ENCODE measurements around the gene STK32C. TPM values are rescaled to one million over a fixed set of nuclear protein-coding genes. Genes with fewer than 3 reads are reported as not detected.

STK32C gene
- total and polyA plus RNA-seq, 10 of the 15 experiments (the other 5 are each of a cell fraction or from before 2014, with no cell fraction given) = 1.5 to 18.1 (median 6.4) TPM

DNA sequence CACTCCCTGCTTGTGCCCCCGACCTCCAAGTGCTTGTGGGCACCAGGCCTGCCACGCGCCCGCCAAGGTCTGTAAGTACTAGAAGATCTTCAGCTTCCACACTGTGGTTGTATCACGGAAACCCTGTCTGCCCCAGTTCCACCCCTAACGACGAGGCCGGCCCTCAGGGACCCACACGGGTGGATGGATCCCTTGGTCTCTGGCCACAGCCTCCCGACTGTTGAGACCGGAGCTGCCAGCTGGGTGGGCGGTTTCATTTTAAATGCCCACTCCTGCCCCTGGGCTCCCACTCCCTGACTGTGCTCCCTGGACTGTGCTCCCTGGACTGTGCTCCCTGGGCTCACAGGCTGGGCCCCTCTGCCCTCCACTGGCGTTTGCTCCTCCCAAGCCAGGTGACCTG is 70.9 kb downstream of the STK32C start:
- no peak overlapping the region for H3K27ac ChIP-seq (ENCODE audit: control insufficient read depth, insufficient read depth)
- no peaks in the 10 kb centered on the region for H3K27me3 ChIP-seq (replicated peaks in 1 of 2; ENCODE audit: control insufficient read depth in 2 of 2, insufficient read depth in 2 of 2, low read length in 1 of 2)
- no peaks in the 10 kb centered on the region for H3K79me2 ChIP-seq (ENCODE audit: control insufficient read depth, insufficient read depth, low read length)
- ChIA-PET POLR2A (no interaction called here), CTCF (no interaction called here), SMC1A (ENCODE audit: uncharacterized antibody, unreplicated experiment) (no interaction called here), RAD21 (ENCODE audit: unreplicated experiment) (no interaction called here)
- intact Hi-C loops (cut with micrococcal nuclease; ENCODE audit: unreplicated experiment) (no loop called here), in situ Hi-C loops (cut with MboI) (no loop called here)
- FAIRE-seq (no peak), DNase-seq (ENCODE audit: low read depth, low spot score) (no peak), ATAC-seq (no peak)
- no peaks in the 10 kb centered on the region for H4K20me1 ChIP-seq (ENCODE audit: control insufficient read depth, insufficient read depth)
- H2AFZ ChIP-seq (ENCODE audit: control insufficient read depth, low read depth, low read length) = no peak overlapping the region
- H3K4me3 ChIP-seq = no peak overlapping the region
- H3K9ac ChIP-seq (ENCODE audit: control insufficient read depth, insufficient read depth, low read length) = no peak overlapping the region
- H3K4me1 ChIP-seq (ENCODE audit: control insufficient read depth, insufficient read depth, low read length) = no peaks in the 10 kb centered on the region
- H3K9me3 ChIP-seq (replicated peaks; ENCODE audit: control insufficient read depth, insufficient read depth, low read length) = no peaks in the 10 kb centered on the region
- H3K4me2 ChIP-seq (ENCODE audit: control insufficient read depth, insufficient read depth) = no peak overlapping the region
- BruUV-seq (replicated peaks) = no TSS peak
- TF ChIP-seq, protein P1, sequence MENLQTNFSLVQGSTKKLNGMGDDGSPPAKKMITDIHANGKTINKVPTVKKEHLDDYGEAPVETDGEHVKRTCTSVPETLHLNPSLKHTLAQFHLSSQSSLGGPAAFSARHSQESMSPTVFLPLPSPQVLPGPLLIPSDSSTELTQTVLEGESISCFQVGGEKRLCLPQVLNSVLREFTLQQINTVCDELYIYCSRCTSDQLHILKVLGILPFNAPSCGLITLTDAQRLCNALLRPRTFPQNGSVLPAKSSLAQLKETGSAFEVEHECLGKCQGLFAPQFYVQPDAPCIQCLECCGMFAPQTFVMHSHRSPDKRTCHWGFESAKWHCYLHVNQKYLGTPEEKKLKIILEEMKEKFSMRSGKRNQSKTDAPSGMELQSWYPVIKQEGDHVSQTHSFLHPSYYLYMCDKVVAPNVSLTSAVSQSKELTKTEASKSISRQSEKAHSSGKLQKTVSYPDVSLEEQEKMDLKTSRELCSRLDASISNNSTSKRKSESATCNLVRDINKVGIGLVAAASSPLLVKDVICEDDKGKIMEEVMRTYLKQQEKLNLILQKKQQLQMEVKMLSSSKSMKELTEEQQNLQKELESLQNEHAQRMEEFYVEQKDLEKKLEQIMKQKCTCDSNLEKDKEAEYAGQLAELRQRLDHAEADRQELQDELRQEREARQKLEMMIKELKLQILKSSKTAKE (IDR thresholded peaks at IDR 0.05; ENCODE audit: low read depth, poor library complexity, severe bottlenecking) = no peak
- TF ChIP-seq RELB (IDR thresholded peaks at IDR 0.05; ENCODE audit: low read depth) (no peak), HCFC1 (IDR thresholded peaks at IDR 0.05; ENCODE audit: low read length) (no peak)
- 59% methylated on average over 13 of the region's 13 CpGs for WGBS (ENCODE audit: insufficient coverage, insufficient replicate concordance, low lambda C conversion rate, missing lambda C conversion rate)
- no peaks in the 10 kb centered on the region for H3K36me3 ChIP-seq (ENCODE audit: control insufficient read depth in 2 of 2, insufficient read depth in 2 of 2, low read length in 1 of 2)

DNA sequence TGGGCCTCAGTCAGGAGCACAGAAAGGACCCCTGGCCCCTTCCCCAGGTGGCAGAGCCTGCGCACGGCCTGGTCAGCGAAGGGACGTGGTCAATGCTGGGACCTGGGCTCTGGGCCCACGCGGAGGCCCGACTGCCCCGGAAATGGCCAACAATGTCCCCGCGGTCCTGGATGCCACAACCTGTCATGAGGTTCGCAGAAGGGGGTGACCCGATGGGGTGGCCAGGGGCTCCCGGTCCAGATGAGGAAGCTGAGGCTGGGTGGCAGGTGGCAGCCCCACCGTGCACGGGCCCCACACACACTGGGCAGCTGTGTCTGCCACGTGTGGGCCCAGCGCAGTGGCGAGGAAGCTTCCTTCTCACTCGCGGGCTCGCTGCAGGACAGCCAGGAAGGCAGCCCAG is 71.6 kb downstream of the STK32C start:
- ChIA-PET RAD21 (ENCODE audit: unreplicated experiment) (no interaction called here), SMC1A (ENCODE audit: uncharacterized antibody, unreplicated experiment) (no interaction called here), POLR2A (no interaction called here), CTCF (no interaction called here)
- Histone ChIP-seq H3K36me3 (ENCODE audit: control insufficient read depth in 2 of 2, insufficient read depth in 2 of 2, low read length in 1 of 2) (no peaks in the 10 kb centered on the region), H3K27me3 (replicated peaks in 1 of 2; ENCODE audit: control insufficient read depth in 2 of 2, insufficient read depth in 2 of 2, low read length in 1 of 2) (no peaks in the 10 kb centered on the region), H3K4me3 (no peak overlapping the region), H3K9ac (ENCODE audit: control insufficient read depth, insufficient read depth, low read length) (no peak overlapping the region), H4K20me1 (ENCODE audit: control insufficient read depth, insufficient read depth) (no peaks in the 10 kb centered on the region), H3K4me2 (ENCODE audit: control insufficient read depth, insufficient read depth) (no peak overlapping the region), H3K79me2 (ENCODE audit: control insufficient read depth, insufficient read depth, low read length) (no peaks in the 10 kb centered on the region), H3K27ac (ENCODE audit: control insufficient read depth, insufficient read depth) (no peak overlapping the region), H2AFZ (ENCODE audit: control insufficient read depth, low read depth, low read length) (no peak overlapping the region), H3K9me3 (replicated peaks; ENCODE audit: control insufficient read depth, insufficient read depth, low read length) (no peaks in the 10 kb centered on the region), H3K4me1 (ENCODE audit: control insufficient read depth, insufficient read depth, low read length) (no peaks in the 10 kb centered on the region)
- WGBS (ENCODE audit: insufficient coverage, insufficient replicate concordance, low lambda C conversion rate, missing lambda C conversion rate) = 63% methylated on average over 21 of the region's 21 CpGs
- intact Hi-C loops (cut with micrococcal nuclease; ENCODE audit: unreplicated experiment) (no loop called here), in situ Hi-C loops (cut with MboI) (no loop called here)
- FAIRE-seq (no peak), ATAC-seq (no peak), DNase-seq (ENCODE audit: low read depth, low spot score) (no peak)
- BruUV-seq (replicated peaks) = no TSS peak
- TF ChIP-seq CEBPB (IDR thresholded peaks at IDR 0.05; ENCODE audit: borderline replicate concordance in 1 of 2, low read depth in 2 of 2, low read length in 2 of 2) = no peak
- TF ChIP-seq BCLAF1 (IDR thresholded peaks at IDR 0.05) = no peak
- no peak for TF ChIP-seq ZNF24 (IDR thresholded peaks at IDR 0.05)
- TF ChIP-seq ETV6 (conservative IDR thresholded peaks at IDR 0.05 in 1 of 2, IDR thresholded peaks at IDR 0.05 in 1 of 2; ENCODE audit: borderline replicate concordance in 1 of 2, low read depth in 1 of 2) = no peak
- no peak for TF ChIP-seq NR2C1 (IDR thresholded peaks at IDR 0.05)
- TF ChIP-seq POLR2AphosphoS2 (IDR thresholded peaks at IDR 0.05; ENCODE audit: low read depth, low read length) = no peak
- no peak for TF ChIP-seq NRF1 (conservative IDR thresholded peaks at IDR 0.05; ENCODE audit: low read depth, low read length)
- no peak for TF ChIP-seq SMAD1 (IDR thresholded peaks at IDR 0.05; ENCODE audit: low read depth, partially characterized antibody)
- TF ChIP-seq SMC3 (IDR thresholded peaks at IDR 0.05; ENCODE audit: borderline replicate concordance, low read length) = no peak

Data from GM12878 (cell line).